ENCODE data around the gene AMBN. TPM values are rescaled to one million over a fixed set of nuclear protein-coding genes. Genes with fewer than 3 reads are reported as not detected.
A peak's percentile ranks its signal among the peaks of the same experiment; 100 is the strongest.

Gene AMBN
- total and polyA plus RNA-seq, 10 donors, result not detected

- peak in 10 of 11 experiments; percentile 26 to 61 (median 56) for TF ChIP-seq CTCF (IDR thresholded peaks at IDR 0.05 in 8 of 11, conservative IDR thresholded peaks at IDR 0.05 in 3 of 11)
- TF ChIP-seq POLR2AphosphoS5 (IDR thresholded peaks at IDR 0.05), result no peak
- no peak for TF ChIP-seq POLR2A (IDR thresholded peaks at IDR 0.05)
- no peak for DNase-seq
- Histone ChIP-seq H3K4me3 (no peak overlapping the region), H3K9me3 (peaks cover 0 to 5% (median 0%) of the 10 kb centered on the region in 8 donors), H3K4me1 (peaks cover 3 to 15% (median 10%) of the 10 kb centered on the region in 6 donors), H3K36me3 (no peaks in the 10 kb centered on the region), H3K27ac (no peak overlapping the region), H3K27me3 (replicated peaks in 1 of 7) (no peaks in the 10 kb centered on the region)
- intact Hi-C loops (cut with DNase I; ENCODE audit: low total_unique reads), result no loop called here
- WGBS, 5 donors, result 24 to 38% (median 33%) methylated on average over 2 of the region's 2 CpGs
Measured at GRCh38 chr4:70559211-70559830, 32.7 kb upstream of the AMBN start.

- intact Hi-C loops (cut with DNase I; ENCODE audit: low total_unique reads), result no loop called here
- H3K4me1 ChIP-seq, result peaks cover 3 to 15% (median 10%) of the 10 kb centered on the region in 6 donors
- no peak for TF ChIP-seq POLR2AphosphoS5 (IDR thresholded peaks at IDR 0.05)
- no peak for TF ChIP-seq POLR2A (IDR thresholded peaks at IDR 0.05)
- no peak for TF ChIP-seq CTCF (IDR thresholded peaks at IDR 0.05 in 8 of 11, conservative IDR thresholded peaks at IDR 0.05 in 3 of 11)
- WGBS, 5 donors, result 76 to 98% (median 95%) methylated on average over 1 of the region's 1 CpG
- no peak overlapping the region for H3K27ac ChIP-seq
- H3K27me3 ChIP-seq (replicated peaks in 1 of 7), result no peaks in the 10 kb centered on the region
- no peak for DNase-seq
- no peak overlapping the region for H3K4me3 ChIP-seq
- H3K9me3 ChIP-seq, result peaks cover 0 to 5% (median 0%) of the 10 kb centered on the region in 8 donors
- H3K36me3 ChIP-seq, result no peaks in the 10 kb centered on the region
Measured at GRCh38 chr4:70559924-70560323, 32.1 kb upstream of the AMBN start.

GRCh38 chr4:70564033-70564432 lies 28.0 kb upstream of the AMBN start:
- H3K9me3 ChIP-seq, result peaks cover 0 to 5% (median 0%) of the 10 kb centered on the region in 8 donors
- H3K27ac ChIP-seq, result no peak overlapping the region
- 88 to 94% (median 91%) methylated on average over 8 of the region's 8 CpGs for whole genome bisulfite sequencing, 5 donors
- no peak for DNase-seq
- TF ChIP-seq POLR2A (IDR thresholded peaks at IDR 0.05) (no peak), CTCF (IDR thresholded peaks at IDR 0.05 in 8 of 11, conservative IDR thresholded peaks at IDR 0.05 in 3 of 11) (no peak), POLR2AphosphoS5 (IDR thresholded peaks at IDR 0.05) (no peak)
- H3K4me3 ChIP-seq, result no peak overlapping the region
- H3K27me3 ChIP-seq (replicated peaks in 1 of 7), result no peaks in the 10 kb centered on the region
- H3K36me3 ChIP-seq, result no peaks in the 10 kb centered on the region
- intact Hi-C loops (cut with DNase I; ENCODE audit: low total_unique reads), result no loop called here
- H3K4me1 ChIP-seq, result peaks cover 0 to 5% (median under 1%) of the 10 kb centered on the region in 6 donors

- intact Hi-C loops (cut with DNase I; ENCODE audit: low total_unique reads), result no loop called here
- H3K4me3 ChIP-seq, result no peak overlapping the region
- H3K4me1 ChIP-seq, result no peaks in the 10 kb centered on the region
- peaks cover 0 to 9% (median 0%) of the 10 kb centered on the region in 7 donors for H3K27me3 ChIP-seq (replicated peaks in 1 of 7)
- WGBS, 5 donors, result 72 to 82% (median 78%) methylated on average over 2 of the region's 2 CpGs
- H3K36me3 ChIP-seq, result no peaks in the 10 kb centered on the region
- DNase-seq, result no peak
- H3K27ac ChIP-seq, result no peak overlapping the region
- peaks cover 0 to 10% (median 0%) of the 10 kb centered on the region in 8 donors for H3K9me3 ChIP-seq
- TF ChIP-seq POLR2A (IDR thresholded peaks at IDR 0.05), result no peak
- TF ChIP-seq CTCF (IDR thresholded peaks at IDR 0.05 in 8 of 11, conservative IDR thresholded peaks at IDR 0.05 in 3 of 11), result no peak
- TF ChIP-seq POLR2AphosphoS5 (IDR thresholded peaks at IDR 0.05), result no peak
Measured at GRCh38 chr4:70570796-70571195, 21.3 kb upstream of the AMBN start.
